ENCODE results near the gene METRNL. TPM values are rescaled to one million over a fixed set of nuclear protein-coding genes. Genes with fewer than 3 reads are reported as not detected.

Gene METRNL
- total RNA-seq, 1 experiment from 2014 or later, result 21.0 TPM

GRCh38 chr17:83111516-83112282 is 32.3 kb downstream of the METRNL start:
- no TSS peak for BruUV-seq (replicated peaks)
- in situ Hi-C loops (cut with HindIII; ENCODE audit: low pct_unique_long_range_greater_than_20kb, low sequenced_read_pairs) (no loop called here), intact Hi-C loops (cut with micrococcal nuclease; ENCODE audit: unreplicated experiment) (no loop called here)
- ATAC-seq, result no peak
- Histone ChIP-seq H3K4me1 (ENCODE audit: control insufficient read depth, insufficient read depth, low read length) (peaks cover 21% of the 10 kb centered on the region), H3K36me3 (ENCODE audit: control insufficient read depth, insufficient read depth, low read length) (no peaks in the 10 kb centered on the region), H3K9me3 (ENCODE audit: control insufficient read depth, insufficient read depth, low read depth, low read length) (no peaks in the 10 kb centered on the region), H3K27me3 (ENCODE audit: control insufficient read depth, insufficient read depth, low read length) (no peaks in the 10 kb centered on the region), H3K4me3 (ENCODE audit: low read depth in 2 of 2, low read length in 2 of 2) (no peak overlapping the region), H3K27ac (ENCODE audit: low read length) (no peak overlapping the region)
- POLR2A ChIA-PET, result no interaction called here
- DNase-seq (ENCODE audit: low read depth, low spot score), result no peak
- TF ChIP-seq SIN3A (IDR thresholded peaks at IDR 0.05; ENCODE audit: borderline replicate concordance, insufficient read depth, low read depth, low read length) (no peak), TCF7L2 (IDR thresholded peaks at IDR 0.05; ENCODE audit: low read depth, low read length) (no peak), POLR2AphosphoS5 (IDR thresholded peaks at IDR 0.05; ENCODE audit: low read depth, low read length) (no peak), CTCF (IDR thresholded peaks at IDR 0.05) (no peak), REST (IDR thresholded peaks at IDR 0.05; ENCODE audit: insufficient read depth in 1 of 2, low read depth in 2 of 2, low read length in 1 of 2) (no peak)
- CTCF ChIA-PET, result no interaction called here

- Histone ChIP-seq H3K36me3 (ENCODE audit: control insufficient read depth, insufficient read depth, low read length) (no peaks in the 10 kb centered on the region), H3K9me3 (ENCODE audit: control insufficient read depth, insufficient read depth, low read depth, low read length) (no peaks in the 10 kb centered on the region), H3K4me3 (ENCODE audit: low read depth in 2 of 2, low read length in 2 of 2) (no peak overlapping the region), H3K27me3 (ENCODE audit: control insufficient read depth, insufficient read depth, low read length) (no peaks in the 10 kb centered on the region), H3K27ac (ENCODE audit: low read length) (no peak overlapping the region), H3K4me1 (ENCODE audit: control insufficient read depth, insufficient read depth, low read length) (peaks cover 21% of the 10 kb centered on the region)
- BruUV-seq (replicated peaks), result no TSS peak
- DNase-seq (ENCODE audit: low read depth, low spot score) (no peak), ATAC-seq (no peak)
- in situ Hi-C loops (cut with HindIII; ENCODE audit: low pct_unique_long_range_greater_than_20kb, low sequenced_read_pairs), result no loop called here
- ChIA-PET POLR2A (no interaction called here), CTCF (no interaction called here)
- intact Hi-C loops (cut with micrococcal nuclease; ENCODE audit: unreplicated experiment), result no loop called here
- TF ChIP-seq CTCF (IDR thresholded peaks at IDR 0.05) (no peak), POLR2AphosphoS5 (IDR thresholded peaks at IDR 0.05; ENCODE audit: low read depth, low read length) (no peak), TCF7L2 (IDR thresholded peaks at IDR 0.05; ENCODE audit: low read depth, low read length) (no peak), SIN3A (IDR thresholded peaks at IDR 0.05; ENCODE audit: borderline replicate concordance, insufficient read depth, low read depth, low read length) (no peak), REST (IDR thresholded peaks at IDR 0.05; ENCODE audit: insufficient read depth in 1 of 2, low read depth in 2 of 2, low read length in 1 of 2) (no peak)
Measured at GRCh38 chr17:83113381-83113780, 34.0 kb downstream of the METRNL start.

Measured in Panc1 (cell line).